ENCODE measurements around the gene CXCL6. TPM values are rescaled to one million over a fixed set of nuclear protein-coding genes. Genes with fewer than 3 reads are reported as not detected.

Gene CXCL6
- polyA plus RNA-seq, 1 of the 3 experiments (the other 2 are of a cell fraction), result 0.02 TPM

GRCh38 chr4:73839715-73840114 lies 3.2 kb downstream of the CXCL6 start:
- Histone ChIP-seq H4K20me1 (ENCODE audit: insufficient read depth) (no peaks in the 10 kb centered on the region), H3K9me2 (0 out of 2 replicates have a peak, but pooled peaks cover 3% of the 10 kb centered on the region), H3K27me3 (ENCODE audit: insufficient read depth) (peaks cover 13% of the 10 kb centered on the region; the same call in 1 of the 2 replicates), H3K79me2 (ENCODE audit: insufficient read depth) (no peaks in the 10 kb centered on the region), H3K9ac (no peak overlapping the region), H3K4me1 (ENCODE audit: control insufficient read depth in 1 of 2, insufficient read depth in 2 of 2, low read depth in 1 of 2, low read length in 1 of 2) (no peaks in the 10 kb centered on the region), H3K27ac (ENCODE audit: low read depth in 2 of 2, low read length in 1 of 2) (no peak overlapping the region), H3K4me3 (ENCODE audit: low read depth in 2 of 2, low read length in 1 of 2) (no peak overlapping the region), H3F3A (replicated peaks; ENCODE audit: insufficient read depth) (peaks cover 4% of the 10 kb centered on the region), H2AFZ (ENCODE audit: low read depth) (no peak overlapping the region), H3K9me3 (no peaks in the 10 kb centered on the region), H3K4me2 (no peak overlapping the region), H3K36me3 (replicated peaks in 1 of 2; ENCODE audit: control insufficient read depth in 1 of 2, insufficient read depth in 2 of 2, low read length in 1 of 2) (no peaks in the 10 kb centered on the region)
- TF ChIP-seq FOSL2 (IDR thresholded peaks at IDR 0.05; ENCODE audit: borderline replicate concordance, low read depth), result no peak
- TF ChIP-seq ELF1 (IDR thresholded peaks at IDR 0.05), result no peak
- no peak for TF ChIP-seq SMC3 (IDR thresholded peaks at IDR 0.05; ENCODE audit: low read depth, low read length)
- TF ChIP-seq EP300 (IDR thresholded peaks at IDR 0.05; ENCODE audit: borderline replicate concordance in 1 of 2, low read depth in 1 of 2, low read length in 1 of 2), result no peak
- TF ChIP-seq USF1 (IDR thresholded peaks at IDR 0.05; ENCODE audit: borderline replicate concordance, low read depth), result no peak
- TF ChIP-seq, protein P1, sequence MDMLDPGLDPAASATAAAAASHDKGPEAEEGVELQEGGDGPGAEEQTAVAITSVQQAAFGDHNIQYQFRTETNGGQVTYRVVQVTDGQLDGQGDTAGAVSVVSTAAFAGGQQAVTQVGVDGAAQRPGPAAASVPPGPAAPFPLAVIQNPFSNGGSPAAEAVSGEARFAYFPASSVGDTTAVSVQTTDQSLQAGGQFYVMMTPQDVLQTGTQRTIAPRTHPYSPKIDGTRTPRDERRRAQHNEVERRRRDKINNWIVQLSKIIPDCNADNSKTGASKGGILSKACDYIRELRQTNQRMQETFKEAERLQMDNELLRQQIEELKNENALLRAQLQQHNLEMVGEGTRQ (IDR thresholded peaks at IDR 0.05; ENCODE audit: borderline replicate concordance, low read depth, low read length), result no peak
- no peak for TF ChIP-seq EZH2phosphoT487 (IDR thresholded peaks at IDR 0.05; ENCODE audit: borderline replicate concordance, low read depth)
- no peak for TF ChIP-seq RFX5 (IDR thresholded peaks at IDR 0.05; ENCODE audit: low read length)
- TF ChIP-seq GATA2 (CRISPR knock-in tag; IDR thresholded peaks at IDR 0.05), result no peak
- TF ChIP-seq MXI1 (IDR thresholded peaks at IDR 0.05; ENCODE audit: low read depth, low read length), result no peak
- no peak for TF ChIP-seq SIN3A (IDR thresholded peaks at IDR 0.05; ENCODE audit: borderline replicate concordance, low read depth, low read length)
- TF ChIP-seq MAX (IDR thresholded peaks at IDR 0.05; ENCODE audit: low read depth), result no peak
- TF ChIP-seq MEF2A (IDR thresholded peaks at IDR 0.05; ENCODE audit: borderline replicate concordance, low read depth), result no peak
- TF ChIP-seq, protein P2, sequence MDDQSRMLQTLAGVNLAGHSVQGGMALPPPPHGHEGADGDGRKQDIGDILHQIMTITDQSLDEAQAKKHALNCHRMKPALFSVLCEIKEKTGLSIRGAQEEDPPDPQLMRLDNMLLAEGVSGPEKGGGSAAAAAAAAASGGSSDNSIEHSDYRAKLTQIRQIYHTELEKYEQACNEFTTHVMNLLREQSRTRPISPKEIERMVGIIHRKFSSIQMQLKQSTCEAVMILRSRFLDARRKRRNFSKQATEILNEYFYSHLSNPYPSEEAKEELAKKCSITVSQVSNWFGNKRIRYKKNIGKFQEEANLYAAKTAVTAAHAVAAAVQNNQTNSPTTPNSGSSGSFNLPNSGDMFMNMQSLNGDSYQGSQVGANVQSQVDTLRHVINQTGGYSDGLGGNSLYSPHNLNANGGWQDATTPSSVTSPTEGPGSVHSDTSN (IDR thresholded peaks at IDR 0.05), result no peak
- TF ChIP-seq TAF1 (IDR thresholded peaks at IDR 0.05; ENCODE audit: borderline replicate concordance, low read depth, low read length), result no peak
- TF ChIP-seq RXRA (IDR thresholded peaks at IDR 0.05; ENCODE audit: borderline replicate concordance, low read depth), result no peak
- no peak for TF ChIP-seq GABPA (IDR thresholded peaks at IDR 0.05; ENCODE audit: low read depth)
- TF ChIP-seq RCOR1 (IDR thresholded peaks at IDR 0.05; ENCODE audit: low read length), result no peak
- TF ChIP-seq NRF1 (IDR thresholded peaks at IDR 0.05; ENCODE audit: low read depth, low read length), result no peak
- TF ChIP-seq REST (IDR thresholded peaks at IDR 0.05; ENCODE audit: low read depth, low read length), result no peak
- ChIA-PET POLR2A (no interaction called here), CTCF (no interaction called here)
- WGBS (ENCODE audit: low lambda C conversion rate), result 7% methylated on average over 3 of the region's 3 CpGs
- no peak for DNase-seq
